ENCODE data around the gene TBL1X.

DNA sequence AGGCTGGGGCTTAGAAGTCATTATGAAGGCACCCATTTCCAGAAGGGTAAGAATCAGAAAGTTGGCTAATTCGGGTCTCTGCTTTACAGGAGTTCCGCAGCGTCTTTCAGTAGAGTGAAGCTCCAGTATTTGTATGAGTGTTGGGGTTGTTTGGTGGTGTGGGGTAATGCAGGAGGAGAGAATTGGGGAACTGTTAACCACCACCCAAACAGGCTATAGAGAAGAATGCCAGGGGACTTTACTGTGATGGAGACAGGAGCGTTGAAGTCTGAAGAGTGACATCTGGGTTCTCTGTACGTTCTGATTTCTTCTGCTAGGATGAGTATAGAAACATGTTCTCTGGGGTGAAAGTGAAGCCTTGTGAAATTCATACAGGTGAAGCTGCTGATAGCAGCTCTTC, 96.3 kb downstream of the TBL1X start:
- TF ChIP-seq CREB1 (CRISPR knock-in tag; IDR thresholded peaks at IDR 0.05; ENCODE audit: low read depth) (no peak), CTCF (conservative IDR thresholded peaks at IDR 0.05; ENCODE audit: low read depth in 2 of 2) (no peak), EZH2phosphoT487 (IDR thresholded peaks at IDR 0.05; ENCODE audit: unreplicated experiment) (no peak), POLR2AphosphoS5 (IDR thresholded peaks at IDR 0.05; ENCODE audit: low read depth) (no peak), ZNF462 (CRISPR knock-in tag; IDR thresholded peaks at IDR 0.05) (no peak), EZH2 (IDR thresholded peaks at IDR 0.05; ENCODE audit: low read depth, unreplicated experiment) (no peak), REST (IDR thresholded peaks at IDR 0.05; ENCODE audit: unreplicated experiment) (no peak), ZNF114 (CRISPR knock-in tag; IDR thresholded peaks at IDR 0.05) (no peak), ZNF331 (CRISPR knock-in tag; IDR thresholded peaks at IDR 0.05; ENCODE audit: low read depth) (no peak), JUNB (IDR thresholded peaks at IDR 0.05; ENCODE audit: unreplicated experiment) (no peak), NANOG (IDR thresholded peaks at IDR 0.05; ENCODE audit: borderline replicate concordance) (no peak), ETS1 (IDR thresholded peaks at IDR 0.05) (no peak)

All from GM23338 (cell line).